Left kidney (tissue), 2 donors: ENCODE results near the gene PGLYRP4. TPM values are rescaled to one million over a fixed set of nuclear protein-coding genes. Genes with fewer than 3 reads are reported as not detected.

Source experiments
- DNase-seq: peaks from one replicate; pipeline ENCODE4 v3.0.0-alpha.2; 2013
- polyA plus RNA-seq: library from polyadenylated mRNA; unstranded; fragments of 120-200 nt; gene quantifications from one replicate; pipeline ENCODE4 v1.2.1, GENCODE V29; 2013; ENCODE audit not compliant: insufficient read length

The PGLYRP4 gene
- polyA plus RNA-seq, 1 donor = not detected

- DNase-seq = no peak
Measured at GRCh38 chr1:153379591-153379990, 30.9 kb upstream of the PGLYRP4 start.

DNA sequence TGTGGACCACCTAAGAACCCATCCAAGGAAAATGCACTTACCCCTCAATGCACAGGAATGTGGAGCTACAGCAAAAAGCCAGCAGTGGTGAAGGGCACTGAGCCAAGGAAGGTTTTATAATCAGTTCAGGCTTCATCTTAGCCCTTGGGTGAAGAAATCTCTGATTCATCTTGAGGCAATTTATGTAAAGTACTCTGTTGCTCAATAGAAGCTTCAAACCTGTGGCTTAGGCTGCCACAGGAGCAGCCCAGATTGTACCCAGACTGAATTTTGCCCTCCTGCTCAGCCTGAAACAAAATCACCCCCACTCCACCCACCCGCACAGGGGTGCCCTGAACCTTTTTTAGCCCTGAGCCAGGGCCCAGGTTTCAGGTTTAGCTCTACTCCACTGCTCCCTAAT lies 26.9 kb upstream of the PGLYRP4 start, which contains the start of gene S100A12:
Gene S100A12, minus strand, starts transcription at position 111 of the 400 bp plus-strand sequence. CDS start 1,029 bp downstream, outside the sequence.
- DNase-seq = no peak

GRCh38 chr1:153374071-153374470 lies 25.4 kb upstream of the PGLYRP4 start:
- no peak for DNase-seq

GRCh38 chr1:153372571-153372970 lies 23.9 kb upstream of the PGLYRP4 start:
- no peak for DNase-seq

- DNase-seq = no peak
Measured at GRCh38 chr1:153371231-153371630, 22.6 kb upstream of the PGLYRP4 start.

GRCh38 chr1:153370146-153370545 lies 21.5 kb upstream of the PGLYRP4 start:
- DNase-seq = no peak

- DNase-seq = no peak
Measured at GRCh38 chr1:153368495-153368894, 19.9 kb upstream of the PGLYRP4 start.

GRCh38 chr1:153367090-153367489 lies 18.4 kb upstream of the PGLYRP4 start:
- DNase-seq = no peak

DNA sequence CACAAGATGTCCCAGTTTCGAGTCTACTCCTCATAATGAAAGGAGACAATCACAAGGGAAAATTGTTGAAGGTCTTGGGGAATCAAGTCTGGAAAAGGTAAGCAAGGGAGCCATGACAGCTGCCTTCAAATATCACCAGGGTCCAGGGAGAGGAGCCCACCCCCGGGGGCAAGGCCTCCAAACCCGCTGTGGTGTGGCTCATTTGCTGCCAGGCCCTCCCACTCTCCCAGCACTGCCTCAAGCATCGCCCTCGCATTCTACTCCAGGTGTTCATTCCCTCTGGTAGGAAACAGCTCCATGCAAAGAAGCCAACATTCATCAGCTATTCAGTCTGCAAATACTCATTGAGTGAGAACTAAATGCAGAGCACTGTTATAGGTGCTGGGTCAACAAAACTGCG lies 17.6 kb upstream of the PGLYRP4 start:
- DNase-seq = no peak

- no peak for DNase-seq
Measured at GRCh38 chr1:153365696-153366095, 17.1 kb upstream of the PGLYRP4 start.

- DNase-seq = no peak
Measured at GRCh38 chr1:153364766-153365666, 16.4 kb upstream of the PGLYRP4 start.

DNA sequence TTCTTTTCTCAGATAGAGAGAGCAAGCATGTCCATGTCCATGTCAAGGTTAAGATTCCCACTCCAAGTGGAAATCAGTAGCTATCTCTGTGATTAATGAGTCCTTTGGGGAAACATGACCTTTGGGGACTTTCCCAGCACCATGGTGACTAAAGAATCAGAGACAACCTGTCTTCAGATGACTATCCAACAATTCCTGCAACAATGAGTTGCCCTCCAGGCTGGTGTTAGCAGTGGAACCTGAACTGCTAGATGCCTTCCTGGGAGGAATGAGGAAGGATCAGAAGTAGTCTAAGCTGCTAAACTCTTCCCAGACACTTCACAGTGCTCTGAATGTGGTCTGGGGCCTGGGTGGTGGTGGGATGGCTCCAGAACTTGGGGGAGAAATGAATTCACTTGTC lies 15.5 kb upstream of the PGLYRP4 start:
- DNase-seq = no peak

DNA sequence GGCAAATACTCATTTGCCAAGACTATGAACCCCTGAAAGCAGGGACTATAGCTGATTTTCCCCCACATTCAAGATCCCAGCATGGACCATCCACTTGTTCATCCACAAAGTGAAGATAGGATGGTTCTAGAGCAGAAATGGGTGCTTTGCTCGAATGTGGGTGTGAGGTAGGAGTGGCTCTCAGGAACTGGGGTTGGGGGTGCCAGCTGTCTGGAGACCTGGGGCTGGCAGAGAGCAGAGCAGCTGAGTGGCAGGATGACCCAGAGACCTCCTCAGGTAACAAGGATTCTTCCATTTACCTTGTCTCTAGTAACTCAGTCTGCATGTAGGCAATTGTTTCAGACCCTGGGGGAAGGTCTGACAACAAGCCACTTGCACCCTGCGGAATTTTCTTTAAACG lies 15.0 kb upstream of the PGLYRP4 start:
- no peak for DNase-seq

GRCh38 chr1:153362187-153362775 lies 13.6 kb upstream of the PGLYRP4 start:
- peak; percentile 66 for DNase-seq

DNA sequence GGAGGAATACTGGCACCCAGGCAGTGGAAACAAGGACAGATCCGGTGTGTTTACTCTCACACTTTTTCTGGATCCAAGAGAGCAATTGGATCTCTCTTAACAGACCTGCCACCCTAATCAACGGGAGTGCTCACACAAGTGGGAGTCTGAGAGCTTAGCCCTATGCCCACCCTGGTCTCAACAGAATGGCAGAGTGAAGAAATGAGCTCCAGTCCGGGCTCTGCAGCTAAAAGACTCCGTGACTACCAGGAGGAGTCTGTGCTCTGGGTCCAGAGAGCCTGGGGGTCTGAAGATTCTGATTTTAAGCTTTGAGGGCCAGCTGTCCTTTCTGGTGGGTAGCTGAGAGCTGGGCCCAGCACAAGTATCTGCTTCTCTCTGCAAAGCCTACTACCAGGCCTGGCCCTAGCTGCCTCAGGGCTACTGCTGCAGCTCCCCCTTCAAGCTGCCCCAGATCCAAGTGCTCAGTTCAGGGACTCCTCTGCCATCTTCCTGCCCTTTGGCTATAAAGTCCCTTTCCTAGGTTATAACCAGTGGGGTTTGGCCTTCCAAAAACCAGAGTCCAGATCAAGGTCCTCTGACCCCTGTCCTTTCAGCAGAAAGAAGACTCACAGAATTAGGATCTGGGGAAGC lies 13.0 kb upstream of the PGLYRP4 start:
- no peak for DNase-seq

DNA sequence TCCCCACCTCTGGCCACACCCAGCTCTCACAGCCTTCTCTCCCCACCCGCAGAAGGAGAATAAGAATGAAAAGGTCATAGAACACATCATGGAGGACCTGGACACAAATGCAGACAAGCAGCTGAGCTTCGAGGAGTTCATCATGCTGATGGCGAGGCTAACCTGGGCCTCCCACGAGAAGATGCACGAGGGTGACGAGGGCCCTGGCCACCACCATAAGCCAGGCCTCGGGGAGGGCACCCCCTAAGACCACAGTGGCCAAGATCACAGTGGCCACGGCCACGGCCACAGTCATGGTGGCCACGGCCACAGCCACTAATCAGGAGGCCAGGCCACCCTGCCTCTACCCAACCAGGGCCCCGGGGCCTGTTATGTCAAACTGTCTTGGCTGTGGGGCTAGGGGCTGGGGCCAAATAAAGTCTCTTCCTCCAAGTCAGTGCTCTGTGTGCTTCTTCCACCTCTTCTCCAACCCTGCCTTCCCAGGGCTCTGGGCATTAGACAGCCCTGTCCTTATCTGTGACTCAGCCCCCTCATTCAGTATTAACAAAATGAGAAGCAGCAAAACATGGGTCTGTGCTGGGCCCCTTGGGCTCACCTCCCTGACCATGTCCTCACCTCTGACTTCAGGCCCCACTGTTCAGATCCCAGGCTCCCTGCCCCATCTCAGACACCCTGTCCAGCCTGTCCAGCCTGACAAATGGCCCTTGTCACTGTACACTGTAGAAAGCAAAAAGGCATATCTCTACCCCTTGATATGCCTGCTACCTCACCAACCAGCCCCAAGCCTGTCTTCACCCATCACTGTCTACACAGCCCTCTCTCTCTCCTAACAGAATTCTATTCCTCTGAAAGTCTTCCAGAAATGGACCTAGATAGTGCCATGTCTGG lies 12.2 kb upstream of the PGLYRP4 start:
- no peak for DNase-seq

GRCh38 chr1:153360190-153360589 lies 11.5 kb upstream of the PGLYRP4 start:
- DNase-seq = no peak

DNA sequence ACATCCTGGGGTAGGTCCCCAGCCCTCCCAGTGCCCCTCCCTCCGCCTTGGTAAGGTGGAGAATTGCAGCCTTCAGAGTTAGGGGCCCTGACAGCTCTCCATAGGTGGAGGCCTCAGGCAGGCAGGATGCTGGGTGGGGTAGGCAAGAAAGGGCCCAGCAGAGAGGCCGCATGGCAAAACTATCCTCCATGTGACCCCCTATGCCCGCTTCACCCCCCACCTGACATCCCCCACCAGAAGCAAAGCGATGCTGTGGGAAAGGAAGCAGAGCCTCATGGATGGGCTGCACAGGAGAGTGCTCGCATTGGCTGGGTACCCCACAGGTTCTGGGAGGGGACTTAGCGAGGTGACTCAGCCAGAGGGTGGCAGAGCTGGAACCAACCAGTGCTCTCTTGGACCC lies 10.6 kb upstream of the PGLYRP4 start:
- DNase-seq = no peak

DNA sequence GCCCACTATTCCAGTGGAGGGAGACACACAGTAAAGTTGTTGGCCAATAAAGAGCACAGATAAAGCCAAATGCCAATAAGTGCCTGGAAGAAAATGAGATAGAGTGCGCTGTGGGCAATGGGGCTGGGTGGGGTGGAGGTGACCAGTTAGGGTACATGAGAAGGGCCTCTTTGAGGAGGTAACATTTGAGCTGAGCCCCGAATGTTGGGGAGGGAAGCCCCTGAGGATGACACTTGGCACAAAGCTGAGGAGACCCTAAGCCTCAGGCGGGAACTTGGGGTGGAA lies 10.0 kb upstream of the PGLYRP4 start:
- no peak for DNase-seq

- no peak for DNase-seq
Measured at GRCh38 chr1:153357853-153358690, 9.4 kb upstream of the PGLYRP4 start, which contains the start of gene S100A9. Gene S100A9 (plus strand): TSS chr1:153357854. CDS start chr1:153358284, 430 bp downstream.
